Effector memory CD4-positive, alpha-beta T cell (primary cell): ENCODE results near the gene TMEM132C.

Source experiments
- DNase-seq, 3 donors: peaks; one replicate each; pipeline ENCODE4 v3.0.0-alpha.2; 2020
- H3K27ac ChIP-seq: 2 replicates; pipeline ENCODE4 v1.7.0; 2013; ENCODE audit warnings: mild to moderate bottlenecking, low read length, moderate library complexity; ENCODE audit not compliant: insufficient read depth, poor library complexity, severe bottlenecking
- H3K27me3 ChIP-seq: replicated peaks from 2 replicates; pipeline ENCODE4 v1.7.0; 2013; ENCODE audit warnings: mild to moderate bottlenecking, low read length; ENCODE audit not compliant: insufficient read depth, control insufficient read depth, poor library complexity, severe bottlenecking
- H3K36me3 ChIP-seq: 2 replicates; pipeline ENCODE4 v1.7.0; 2013; ENCODE audit warnings: mild to moderate bottlenecking, low read length, moderate library complexity; ENCODE audit not compliant: control insufficient read depth, insufficient read depth
- H3K4me1 ChIP-seq: 2 replicates; pipeline ENCODE4 v1.7.0; 2013; ENCODE audit warnings: low read length, mild to moderate bottlenecking; ENCODE audit not compliant: control insufficient read depth, insufficient read depth, poor library complexity, severe bottlenecking
- H3K4me3 ChIP-seq: 2 replicates; pipeline ENCODE4 v1.7.0; 2013; ENCODE audit warnings: low read length, low read depth, mild to moderate bottlenecking; ENCODE audit not compliant: insufficient read depth, poor library complexity, severe bottlenecking
- H3K9me3 ChIP-seq: 2 replicates; pipeline ENCODE4 v1.7.0; 2013; ENCODE audit warnings: mild to moderate bottlenecking, low read length, moderate library complexity; ENCODE audit not compliant: control insufficient read depth

The TMEM132C gene

DNA sequence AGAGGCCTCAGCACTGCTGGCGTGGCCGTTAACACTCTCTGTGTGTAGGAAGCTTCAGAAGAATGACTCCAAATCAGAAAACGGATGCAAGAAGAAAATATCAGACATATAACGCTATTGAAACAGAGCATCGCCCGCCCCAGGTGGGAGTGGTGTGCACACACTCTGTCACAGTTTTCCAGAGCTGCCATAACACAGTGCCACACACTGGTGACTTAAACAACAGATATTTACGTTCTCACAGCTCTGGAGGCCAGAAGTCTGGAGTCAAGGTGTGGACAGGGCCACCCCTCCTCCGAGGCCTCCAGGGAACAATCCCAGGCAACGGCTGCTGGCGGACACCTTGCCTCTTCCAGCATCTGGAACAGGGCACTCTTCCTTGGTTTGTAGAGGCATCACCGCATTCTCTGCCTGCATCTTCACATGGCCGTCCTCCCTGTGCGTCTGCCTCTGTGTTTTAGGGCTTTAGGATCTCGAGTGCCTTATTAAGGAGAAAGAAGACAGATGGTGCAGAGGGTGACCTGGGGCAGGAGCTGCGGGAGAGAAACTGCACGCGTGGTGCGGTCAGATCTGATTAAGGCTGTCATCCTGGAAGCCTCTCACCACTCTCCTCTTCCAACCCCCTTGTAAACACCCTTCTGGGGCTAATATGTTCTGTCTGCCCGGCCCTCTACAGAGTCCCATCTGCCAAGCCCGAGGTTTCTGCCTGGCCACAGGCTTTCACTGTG, 415.7 kb downstream of the TMEM132C start:
- Histone ChIP-seq H3K4me3 (no peak overlapping the region), H3K4me1 (no peaks in the 10 kb centered on the region), H3K9me3 (no peaks in the 10 kb centered on the region), H3K27me3 (no peaks in the 10 kb centered on the region), H3K36me3 (no peaks in the 10 kb centered on the region), H3K27ac (no peak overlapping the region)
- DNase-seq, result no peak

DNA sequence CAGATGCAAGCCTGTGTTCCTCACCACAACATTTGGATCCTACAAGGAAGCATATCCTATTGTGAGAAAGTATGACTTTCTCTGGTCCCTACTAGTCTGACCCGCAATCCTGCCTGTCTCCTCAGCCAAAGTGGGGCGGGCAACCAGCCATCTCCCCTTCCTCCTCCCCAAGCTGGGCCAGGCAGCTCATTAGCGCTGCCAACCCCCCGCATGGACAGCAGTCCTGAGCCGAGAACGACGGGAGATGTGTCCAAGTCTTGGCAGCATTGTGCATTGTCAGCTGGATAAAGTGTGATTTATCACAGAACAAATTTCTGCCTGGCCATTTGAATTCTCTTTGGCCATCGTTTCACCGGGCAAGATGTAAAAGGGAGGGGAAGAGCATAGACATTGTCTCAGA, 417.4 kb downstream of the TMEM132C start:
- no peaks in the 10 kb centered on the region for H3K4me1 ChIP-seq
- H3K4me3 ChIP-seq, result no peak overlapping the region
- no peaks in the 10 kb centered on the region for H3K27me3 ChIP-seq
- H3K9me3 ChIP-seq, result no peaks in the 10 kb centered on the region
- no peak for DNase-seq
- H3K36me3 ChIP-seq, result no peaks in the 10 kb centered on the region
- H3K27ac ChIP-seq, result no peak overlapping the region

DNA sequence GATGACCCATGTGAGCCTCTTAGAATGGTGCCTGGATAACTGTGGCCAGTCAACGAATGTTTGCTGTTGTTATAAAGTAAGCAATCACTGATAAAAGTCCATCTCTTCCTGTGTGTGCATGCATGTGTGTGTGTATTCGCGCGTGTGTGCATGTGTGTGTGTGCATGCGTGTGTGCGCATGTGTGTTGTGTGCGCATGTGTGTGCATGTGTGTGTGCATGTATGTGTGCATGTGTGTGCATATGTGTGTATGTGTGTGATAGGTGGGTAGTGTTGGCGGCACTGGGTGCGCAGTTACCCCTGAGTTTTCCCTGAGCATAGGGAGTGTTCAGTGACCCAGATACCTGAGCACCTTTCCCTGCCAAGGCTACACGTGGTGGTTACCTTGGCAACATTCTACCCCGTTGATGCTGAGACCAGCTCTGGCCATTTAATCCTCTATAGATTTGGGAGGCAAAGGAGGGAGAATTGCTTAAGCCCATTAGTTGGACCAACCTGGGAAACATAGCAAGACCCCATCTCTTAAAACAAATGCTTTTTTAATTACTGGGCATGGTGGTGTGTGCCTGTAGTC, 419.0 kb downstream of the TMEM132C start:
- no peaks in the 10 kb centered on the region for H3K36me3 ChIP-seq
- no peak overlapping the region for H3K27ac ChIP-seq
- H3K27me3 ChIP-seq, result no peaks in the 10 kb centered on the region
- no peak for DNase-seq
- H3K9me3 ChIP-seq, result no peaks in the 10 kb centered on the region
- H3K4me3 ChIP-seq, result no peak overlapping the region
- H3K4me1 ChIP-seq, result no peaks in the 10 kb centered on the region

DNA sequence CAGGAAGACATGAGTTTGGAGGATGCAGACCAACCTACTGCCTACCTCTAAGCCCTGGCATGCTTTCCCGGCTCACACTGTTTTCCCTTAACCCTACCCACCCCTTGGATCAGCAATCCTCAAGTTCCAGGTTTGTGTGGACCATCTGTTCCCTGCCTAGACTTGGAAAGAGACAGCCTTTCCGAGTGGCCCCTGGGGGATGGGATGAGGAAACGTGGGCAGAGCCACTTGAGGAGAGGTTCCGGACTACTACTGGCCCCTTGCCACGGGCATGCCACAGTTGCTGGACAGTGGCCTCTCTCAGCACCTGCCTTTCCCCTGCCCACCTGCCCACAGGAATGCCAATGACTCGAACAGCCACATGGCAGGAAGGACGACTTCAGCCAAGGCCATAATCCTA, 420.9 kb downstream of the TMEM132C start:
- no peaks in the 10 kb centered on the region for H3K9me3 ChIP-seq
- no peak for DNase-seq
- H3K4me1 ChIP-seq, result no peaks in the 10 kb centered on the region
- no peak overlapping the region for H3K27ac ChIP-seq
- no peaks in the 10 kb centered on the region for H3K36me3 ChIP-seq
- H3K4me3 ChIP-seq, result no peak overlapping the region
- no peaks in the 10 kb centered on the region for H3K27me3 ChIP-seq

DNA sequence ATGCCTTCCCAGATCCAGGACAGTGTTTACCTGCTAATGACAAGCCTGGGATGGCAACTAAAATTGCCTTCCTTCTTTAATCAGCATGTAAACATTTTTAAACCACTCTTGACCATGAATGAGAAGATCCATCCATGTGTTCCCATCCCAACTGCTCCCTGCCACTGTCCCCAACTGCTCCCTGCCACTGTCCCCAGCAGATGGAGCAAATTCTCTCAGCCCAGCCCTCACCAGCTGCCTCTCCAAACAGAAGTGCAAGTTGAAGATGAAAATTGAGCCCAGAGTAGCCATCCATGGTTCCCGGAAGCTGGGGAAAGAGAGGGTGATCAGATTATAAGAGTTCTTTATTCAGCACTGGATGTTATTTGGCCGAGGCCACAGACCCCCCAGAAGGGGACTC, 423.7 kb downstream of the TMEM132C start:
- Histone ChIP-seq H3K36me3 (no peaks in the 10 kb centered on the region), H3K9me3 (no peaks in the 10 kb centered on the region), H3K27ac (no peak overlapping the region), H3K4me1 (no peaks in the 10 kb centered on the region), H3K27me3 (no peaks in the 10 kb centered on the region), H3K4me3 (no peak overlapping the region)
- no peak for DNase-seq

DNA sequence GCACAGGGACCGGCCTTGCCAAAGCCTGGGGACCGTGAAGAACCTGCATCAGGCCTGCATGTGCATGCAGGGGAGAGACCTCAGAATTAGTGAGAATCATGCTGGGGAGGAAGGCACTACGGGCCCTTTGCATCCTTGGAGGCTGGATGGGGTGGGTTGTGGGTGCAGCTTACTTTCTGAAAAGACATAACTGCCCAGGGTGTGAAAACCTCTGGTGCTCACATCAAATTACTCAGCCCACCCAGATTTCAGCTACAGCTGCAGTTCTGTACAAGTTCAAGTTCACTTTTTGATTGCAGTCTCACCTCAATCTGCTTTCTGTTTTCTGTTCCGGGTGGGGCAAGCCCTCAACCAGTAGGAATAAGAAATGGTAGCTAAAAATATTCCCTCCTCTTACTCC, 426.1 kb downstream of the TMEM132C start:
- H3K36me3 ChIP-seq, result no peaks in the 10 kb centered on the region
- no peak for DNase-seq
- H3K4me1 ChIP-seq, result no peaks in the 10 kb centered on the region
- no peak overlapping the region for H3K27ac ChIP-seq
- no peaks in the 10 kb centered on the region for H3K9me3 ChIP-seq
- H3K27me3 ChIP-seq, result no peaks in the 10 kb centered on the region
- H3K4me3 ChIP-seq, result no peak overlapping the region

DNA sequence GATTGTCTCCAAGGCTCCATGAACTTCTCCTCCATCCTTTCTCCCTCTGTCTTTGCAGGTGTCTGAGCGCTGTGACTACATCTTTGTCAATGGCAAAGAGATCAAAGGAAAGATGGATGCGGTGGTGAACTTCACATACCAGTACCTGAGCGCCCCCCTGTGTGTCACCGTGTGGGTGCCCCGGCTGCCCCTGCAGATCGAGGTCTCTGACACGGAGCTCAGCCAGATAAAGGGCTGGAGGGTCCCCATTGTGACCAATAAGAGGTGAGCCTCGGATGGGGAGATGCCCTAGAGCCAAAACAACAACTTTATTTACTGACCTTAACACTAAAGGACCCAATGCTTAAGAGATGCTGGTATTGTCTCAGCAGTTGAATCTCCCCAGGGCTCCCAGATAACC, 426.8 kb downstream of the TMEM132C start:
- DNase-seq, result no peak
- Histone ChIP-seq H3K4me3 (no peak overlapping the region), H3K27me3 (no peaks in the 10 kb centered on the region), H3K27ac (no peak overlapping the region), H3K36me3 (no peaks in the 10 kb centered on the region), H3K9me3 (no peaks in the 10 kb centered on the region), H3K4me1 (no peaks in the 10 kb centered on the region)

DNA sequence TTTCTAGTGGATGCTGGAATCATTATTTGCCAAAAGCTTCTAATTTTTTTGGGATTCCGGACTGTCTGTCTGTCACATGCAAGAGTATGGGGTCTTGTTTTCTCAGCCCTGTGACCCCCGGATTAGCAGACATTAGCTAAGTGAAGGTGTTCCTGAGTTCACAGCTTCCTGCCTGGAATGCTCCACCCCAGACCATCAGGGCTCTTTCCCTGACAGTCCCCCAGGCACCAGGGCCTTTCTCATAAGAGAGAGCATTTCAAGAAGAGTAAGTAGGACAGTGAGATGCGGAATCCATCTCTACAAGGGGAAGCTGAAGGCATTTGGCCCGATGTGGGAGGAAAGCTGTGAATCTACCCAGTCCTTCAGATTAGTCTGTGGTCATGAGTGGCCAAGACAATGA, 427.5 kb downstream of the TMEM132C start:
- H3K27ac ChIP-seq, result no peak overlapping the region
- DNase-seq, result no peak
- H3K9me3 ChIP-seq, result no peaks in the 10 kb centered on the region
- H3K4me1 ChIP-seq, result no peaks in the 10 kb centered on the region
- no peak overlapping the region for H3K4me3 ChIP-seq
- H3K36me3 ChIP-seq, result no peaks in the 10 kb centered on the region
- no peaks in the 10 kb centered on the region for H3K27me3 ChIP-seq

DNA sequence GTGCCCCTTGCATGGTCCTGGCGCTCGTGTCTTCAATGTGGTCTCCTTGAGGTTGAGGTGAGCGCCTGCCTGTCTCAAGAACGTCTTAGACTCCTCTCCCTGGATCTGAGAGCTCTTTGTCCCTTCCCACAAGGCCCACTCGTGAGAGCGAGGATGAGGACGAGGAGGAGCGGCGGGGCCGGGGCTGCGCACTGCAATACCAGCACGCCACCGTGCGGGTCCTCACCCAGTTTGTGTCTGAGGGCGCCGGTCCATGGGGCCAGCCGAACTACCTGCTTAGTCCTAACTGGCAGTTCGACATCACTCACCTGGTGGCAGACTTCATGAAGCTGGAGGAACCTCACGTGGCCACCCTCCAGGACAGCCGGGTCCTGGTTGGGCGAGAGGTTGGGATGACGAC, 428.7 kb downstream of the TMEM132C start:
- no peaks in the 10 kb centered on the region for H3K36me3 ChIP-seq
- no peaks in the 10 kb centered on the region for H3K4me1 ChIP-seq
- no peak for DNase-seq
- H3K9me3 ChIP-seq, result no peaks in the 10 kb centered on the region
- no peak overlapping the region for H3K27ac ChIP-seq
- no peaks in the 10 kb centered on the region for H3K27me3 ChIP-seq
- H3K4me3 ChIP-seq, result no peak overlapping the region

DNA sequence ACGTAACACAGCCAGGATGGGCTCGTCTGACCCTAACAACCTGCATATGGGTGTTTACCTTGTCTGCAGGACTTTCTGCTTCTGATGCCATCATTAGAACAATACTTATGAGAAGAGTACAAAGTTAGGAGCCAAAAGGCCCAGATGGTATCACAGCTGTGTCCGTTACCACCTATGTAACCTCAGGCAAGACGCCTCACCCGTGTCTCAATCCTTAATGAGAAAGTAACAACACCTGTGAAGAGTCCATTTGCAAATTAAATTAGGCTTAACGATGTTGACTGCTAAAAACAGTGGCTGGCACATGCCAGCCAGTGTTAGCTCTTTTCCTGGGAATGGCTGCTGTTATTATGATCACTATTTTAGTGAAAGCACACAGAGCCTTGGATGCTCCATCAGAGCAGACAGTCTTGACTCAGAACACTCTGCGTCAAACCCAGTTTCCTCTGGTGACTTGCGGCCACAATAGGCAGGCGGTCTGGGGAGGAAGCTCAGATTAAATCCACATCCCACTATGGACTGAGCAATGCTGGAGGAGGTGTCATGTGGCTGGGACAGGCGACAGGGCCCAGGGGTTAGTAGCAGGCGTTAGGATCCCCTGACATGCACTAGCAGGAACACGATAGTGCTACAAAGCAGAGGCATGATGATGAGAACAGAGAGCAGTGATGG, 431.5 kb downstream of the TMEM132C start:
- Histone ChIP-seq H3K36me3 (no peaks in the 10 kb centered on the region), H3K27me3 (no peaks in the 10 kb centered on the region), H3K4me1 (no peaks in the 10 kb centered on the region), H3K27ac (no peak overlapping the region), H3K9me3 (no peaks in the 10 kb centered on the region), H3K4me3 (no peak overlapping the region)
- DNase-seq, result no peak
